Measurements from ENCODE around the gene CSTA. TPM values are rescaled to one million over a fixed set of nuclear protein-coding genes. Genes with fewer than 3 reads are reported as not detected.

Gene CSTA
- polyA plus RNA-seq, 1 experiment, result 1.0 TPM

Other genes with a start within 250 kb of the CSTA start
- not detected in 2 replicates for gene CASR, start 141.6 kb upstream of the CSTA start, polyA plus RNA-seq (2011; rRNA removed)
- gene MIX23, start 58.0 kb downstream of the CSTA start, polyA plus RNA-seq (2011; rRNA removed), result 16.7 and 21.7 TPM in 2 replicates
- 58.3 and 61.6 TPM in 2 replicates for gene FAM162A, start 58.9 kb downstream of the CSTA start, polyA plus RNA-seq (2011; rRNA removed)
- 5.7 and 8.5 TPM in 2 replicates for gene WDR5B, start 90.8 kb downstream of the CSTA start, polyA plus RNA-seq (2011; rRNA removed)
- gene KPNA1, start 189.7 kb downstream of the CSTA start, polyA plus RNA-seq (2011; rRNA removed), result 48.1 and 54.0 TPM in 2 replicates
- 18.9 and 24.4 TPM in 2 replicates for gene PARP9, start 239.1 kb downstream of the CSTA start, polyA plus RNA-seq (2011; rRNA removed)
- gene DTX3L, start 239.1 kb downstream of the CSTA start, polyA plus RNA-seq (2011; rRNA removed), result 7.0 and 8.3 TPM in 2 replicates

Data from AG04450 (cell line).